ENCODE data around the gene SMYD3. TPM values are rescaled to one million over a fixed set of nuclear protein-coding genes. Genes with fewer than 3 reads are reported as not detected.

Gene SMYD3
- total RNA-seq, 4 donors from 2014 or later = 7.6 to 26.3 (median 13.4) TPM

GRCh38 chr1:246068619-246069509, 438.2 kb downstream of the SMYD3 start:
- TF ChIP-seq CTCF (IDR thresholded peaks at IDR 0.05) = no peak
- no peak for ATAC-seq (ENCODE audit: low FRiP score)
- DNase-seq (ENCODE audit: low spot score) = no peak

GRCh38 chr1:246068217-246068512, 438.9 kb downstream of the SMYD3 start:
- ATAC-seq (ENCODE audit: low FRiP score) (no peak), DNase-seq (ENCODE audit: low spot score) (no peak)
- TF ChIP-seq CTCF (IDR thresholded peaks at IDR 0.05) = no peak

- ATAC-seq (ENCODE audit: low FRiP score) = no peak
- no peak for DNase-seq (ENCODE audit: low spot score)
- no peak for TF ChIP-seq CTCF (IDR thresholded peaks at IDR 0.05)
Observed at GRCh38 chr1:246067432-246068216, 439.5 kb downstream of the SMYD3 start.

GRCh38 chr1:246066573-246066972, 440.5 kb downstream of the SMYD3 start:
- TF ChIP-seq CTCF (IDR thresholded peaks at IDR 0.05) = no peak
- no peak for ATAC-seq (ENCODE audit: low FRiP score)
- DNase-seq (ENCODE audit: low spot score) = no peak

GRCh38 chr1:246065592-246065991, 441.5 kb downstream of the SMYD3 start:
- TF ChIP-seq CTCF (IDR thresholded peaks at IDR 0.05) = no peak
- ATAC-seq (ENCODE audit: low FRiP score) = no peak
- DNase-seq (ENCODE audit: low spot score) = no peak

GRCh38 chr1:246064891-246065290, 442.2 kb downstream of the SMYD3 start:
- TF ChIP-seq CTCF (IDR thresholded peaks at IDR 0.05) = no peak
- no peak for DNase-seq (ENCODE audit: low spot score)
- ATAC-seq (ENCODE audit: low FRiP score) = no peak

Data from omental fat pad (tissue), 4 donors.